GM19397 (cell line): ENCODE data around the gene TPCN1.

ENCODE experiments used
- ATAC-seq: cut with Tn5 transposase; IDR thresholded peaks from one replicate; pipeline ENCODE4 v1.9.1; 2021; ENCODE audit warnings: mild to moderate bottlenecking, moderate library complexity; ENCODE audit not compliant: unreplicated experiment

The TPCN1 gene

DNA sequence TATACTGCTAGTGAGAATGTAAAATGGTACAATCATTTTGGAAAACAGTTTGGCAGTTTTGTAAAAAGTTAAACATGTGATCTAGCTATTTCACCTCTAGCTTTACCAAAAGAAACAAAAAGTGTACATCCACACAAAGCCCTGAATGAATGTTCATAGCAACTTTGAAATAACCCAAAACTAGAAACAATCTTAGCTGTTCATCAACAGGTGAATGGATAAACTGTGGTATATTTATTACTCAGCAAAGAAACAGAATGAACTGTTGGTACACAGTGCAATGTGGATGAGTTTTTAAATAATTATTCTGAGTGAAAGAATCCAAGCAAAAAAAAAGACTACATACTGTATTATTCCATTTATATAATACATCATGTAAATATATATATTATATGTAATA lies 36.3 kb downstream of the TPCN1 start:
- ATAC-seq: no peak

DNA sequence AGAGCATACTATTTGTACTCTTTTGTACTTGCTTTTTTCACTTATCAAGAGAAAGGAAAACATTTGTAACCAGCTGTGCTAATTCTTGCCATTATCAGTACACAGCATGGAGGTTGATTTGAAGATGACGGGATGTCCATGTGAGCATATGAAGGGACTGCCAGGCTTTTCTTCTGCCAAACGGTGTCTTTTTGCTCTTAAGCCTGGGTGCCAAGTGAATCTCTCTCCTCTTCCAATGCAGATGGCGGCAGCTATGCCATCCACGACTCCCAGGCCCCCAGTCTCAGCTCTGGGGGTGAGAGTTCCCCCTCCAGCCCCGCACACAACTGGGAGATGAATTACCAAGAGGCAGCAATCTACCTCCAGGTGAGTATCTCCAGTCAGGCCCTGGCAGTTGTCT lies 38.9 kb downstream of the TPCN1 start:
- ATAC-seq: no peak

DNA sequence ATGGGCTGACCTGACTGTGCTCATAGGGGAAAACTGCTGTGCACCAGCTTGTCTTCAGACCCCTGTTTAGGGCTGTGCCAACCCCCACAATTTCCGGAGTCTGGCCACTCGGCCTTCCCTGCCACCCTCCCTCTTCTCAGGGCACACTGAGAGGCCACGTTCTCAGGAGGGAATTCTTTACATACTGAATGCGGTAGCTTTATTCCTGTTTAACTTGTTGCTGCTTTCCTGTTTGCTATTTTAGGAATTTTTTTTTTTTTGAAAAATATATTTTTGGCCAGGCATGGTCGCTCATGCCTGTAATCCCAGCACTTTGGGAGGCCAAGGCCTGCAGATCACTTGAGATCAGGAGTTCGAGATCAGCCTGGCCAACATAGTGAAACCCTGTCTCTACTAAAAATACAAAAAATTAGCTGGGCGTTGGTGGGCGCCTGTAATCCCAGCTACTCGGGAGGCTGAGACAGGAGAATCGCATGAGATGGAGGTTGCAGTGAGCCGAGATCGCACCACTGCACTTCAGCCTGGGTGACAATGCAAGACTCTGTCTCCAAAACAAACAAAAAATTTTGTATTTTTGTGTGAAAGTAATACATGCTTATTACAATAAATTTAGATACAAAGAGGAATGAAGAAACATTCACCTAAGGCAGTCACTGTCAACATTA lies 39.5 kb downstream of the TPCN1 start:
- ATAC-seq: no peak

DNA sequence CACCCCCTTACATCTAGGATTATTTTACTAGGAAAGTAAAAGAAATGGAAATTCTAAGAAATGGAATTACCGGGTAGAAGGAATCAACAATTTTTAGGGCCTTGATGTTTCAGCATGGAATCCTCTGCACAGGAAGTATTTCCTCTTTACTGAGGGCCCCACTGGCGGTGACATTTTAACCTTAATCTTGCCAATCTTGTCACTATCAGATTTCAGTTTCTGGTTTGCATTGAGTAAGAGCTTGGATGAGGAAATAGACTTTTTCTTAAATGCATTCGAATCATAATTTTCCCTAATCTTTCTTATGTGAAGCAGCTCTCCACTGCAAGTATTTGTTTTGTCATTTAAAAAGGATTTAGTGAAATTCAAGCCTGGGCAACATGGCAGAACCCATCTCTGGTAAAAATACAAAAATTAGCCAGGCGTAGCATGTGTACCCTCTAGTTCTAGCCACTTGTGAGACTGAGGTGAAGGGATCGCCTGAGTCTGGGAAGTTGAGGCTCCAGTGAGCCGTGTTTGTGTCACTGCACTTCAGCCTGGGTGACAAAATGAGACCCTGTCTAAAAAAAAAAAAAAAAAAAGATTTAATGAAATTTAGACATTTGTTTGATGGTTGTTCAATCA lies 40.7 kb downstream of the TPCN1 start:
- ATAC-seq: no peak

DNA sequence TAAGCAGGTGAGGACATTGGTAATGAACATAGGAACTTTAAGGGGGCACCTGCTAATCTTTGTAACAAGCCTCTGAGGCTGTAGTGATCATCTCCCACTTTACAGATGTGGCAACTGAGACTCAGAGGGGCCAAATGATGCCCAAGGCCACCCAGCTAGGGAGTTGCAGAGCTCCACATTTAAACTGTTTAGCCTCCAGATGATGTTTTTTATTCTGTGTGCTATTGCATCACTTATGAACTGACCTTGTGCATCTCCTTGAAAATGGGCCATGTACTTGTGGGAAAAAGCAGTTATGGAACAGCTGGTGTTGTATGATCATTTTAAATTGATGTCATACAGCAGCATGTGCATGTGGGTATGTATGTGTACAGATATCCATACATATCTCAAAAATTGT lies 41.4 kb downstream of the TPCN1 start:
- no peak for ATAC-seq

DNA sequence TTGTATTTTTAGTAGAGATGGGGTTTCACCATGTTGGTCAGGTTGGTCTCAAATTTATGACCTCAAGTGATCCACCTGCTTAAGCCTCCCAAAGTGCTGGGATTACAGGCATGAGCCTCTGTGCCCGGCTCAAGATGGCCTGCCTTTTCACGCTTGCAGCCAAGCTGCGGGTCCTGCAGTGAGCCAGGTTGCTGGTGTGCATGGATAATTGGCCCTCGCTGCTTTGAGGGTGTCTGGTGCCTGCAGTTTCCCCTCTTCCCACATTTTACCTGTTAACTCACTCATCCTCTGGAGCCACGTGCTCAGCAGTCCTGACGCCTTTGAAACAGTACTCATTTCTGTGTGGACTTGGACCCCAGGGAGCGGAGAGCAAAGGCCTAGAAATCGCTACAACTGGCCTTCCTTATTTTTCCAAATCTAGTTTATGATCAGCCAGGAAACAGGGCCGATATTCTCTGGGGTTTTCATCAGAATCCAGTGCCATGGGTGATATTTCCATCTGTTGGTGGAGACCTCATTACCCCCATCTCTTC lies 42.2 kb downstream of the TPCN1 start:
- ATAC-seq: no peak

DNA sequence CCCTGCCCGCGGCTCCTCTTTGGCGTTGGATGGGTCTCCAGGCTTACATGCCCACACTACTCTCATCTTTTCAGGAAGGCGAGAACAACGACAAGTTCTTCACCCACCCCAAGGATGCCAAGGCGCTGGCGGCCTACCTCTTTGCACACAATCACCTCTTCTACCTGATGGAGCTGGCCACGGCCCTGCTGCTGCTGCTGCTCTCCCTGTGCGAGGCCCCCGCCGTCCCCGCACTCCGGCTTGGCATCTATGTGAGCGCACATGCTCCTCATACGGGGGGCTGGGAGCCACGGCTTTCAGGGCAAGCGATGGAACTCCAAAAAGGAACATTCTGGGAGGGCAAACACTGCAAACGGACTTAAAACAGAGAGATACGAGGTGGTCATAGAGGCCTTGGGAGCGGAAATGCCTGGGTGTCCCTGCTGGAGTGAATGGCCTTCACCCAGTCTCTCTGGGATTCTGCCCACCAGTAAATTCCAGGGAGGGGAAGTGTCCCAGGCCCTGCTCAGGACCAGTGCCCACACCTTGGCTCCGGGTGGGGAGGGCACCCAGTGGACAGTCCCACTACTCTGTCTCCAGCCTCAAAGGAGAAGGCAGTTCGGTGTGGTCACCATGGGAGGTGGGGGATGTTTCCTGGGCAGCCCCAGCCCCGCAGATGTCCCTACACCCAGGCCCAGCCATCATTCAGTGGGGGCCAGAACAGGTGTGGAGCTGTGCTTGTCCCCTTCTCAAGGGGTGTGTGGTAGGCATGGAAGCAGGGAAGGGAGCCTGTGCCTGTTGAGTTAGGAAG lies 45.0 kb downstream of the TPCN1 start:
- no peak for ATAC-seq

DNA sequence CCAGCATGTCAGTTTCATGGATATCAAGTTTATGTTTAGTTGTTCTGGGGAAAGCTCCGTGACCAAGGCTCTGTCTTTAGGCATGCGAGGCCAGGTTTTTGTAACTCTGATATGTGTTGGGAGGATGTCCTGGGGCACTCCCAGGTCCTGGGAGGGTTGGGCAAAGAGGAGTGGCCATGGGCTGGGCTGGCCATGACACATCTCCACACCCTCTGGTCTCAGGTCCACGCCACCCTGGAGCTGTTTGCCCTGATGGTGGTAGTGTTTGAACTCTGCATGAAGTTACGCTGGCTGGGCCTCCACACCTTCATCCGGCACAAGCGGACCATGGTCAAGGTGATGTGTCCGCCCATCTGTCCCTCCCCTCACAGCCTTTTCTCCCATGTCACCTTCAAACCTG lies 46.4 kb downstream of the TPCN1 start:
- ATAC-seq: no peak

DNA sequence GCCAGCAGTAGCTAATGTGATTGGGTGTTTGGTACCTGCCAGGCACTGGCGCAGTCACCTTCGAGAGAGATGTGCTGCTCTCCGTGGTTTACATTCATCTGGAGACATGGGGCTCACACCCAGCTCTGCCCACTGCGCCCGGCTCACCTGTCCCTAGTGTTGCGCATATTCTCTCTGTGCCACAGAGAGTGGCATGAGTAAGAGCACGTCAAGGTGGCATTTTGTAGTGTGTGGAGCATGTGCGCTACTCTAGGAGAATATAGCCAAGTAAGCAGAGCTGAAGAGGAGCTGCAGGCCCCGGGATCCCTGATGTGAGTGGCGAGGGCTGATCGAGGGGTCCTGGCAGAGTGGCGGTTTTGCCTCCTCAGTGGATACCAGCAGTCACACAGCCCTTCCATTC lies 46.9 kb downstream of the TPCN1 start:
- ATAC-seq: no peak

DNA sequence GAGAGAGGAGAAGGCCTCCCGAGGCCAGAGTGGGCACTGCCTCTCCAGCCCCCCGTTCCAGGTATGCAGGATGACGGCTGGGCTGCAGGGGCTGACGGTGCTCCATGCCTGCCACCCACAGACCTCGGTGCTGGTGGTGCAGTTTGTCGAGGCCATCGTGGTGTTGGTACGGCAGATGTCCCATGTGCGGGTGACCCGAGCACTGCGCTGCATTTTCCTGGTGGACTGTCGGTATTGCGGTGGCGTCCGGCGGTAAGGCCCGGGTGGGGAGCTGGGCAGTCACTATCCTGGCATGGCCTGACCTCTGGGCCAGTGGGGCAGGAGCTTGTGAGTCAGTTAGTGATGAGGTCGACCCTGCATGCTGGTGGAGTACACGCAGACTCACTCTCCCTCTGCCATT lies 47.4 kb downstream of the TPCN1 start:
- no peak for ATAC-seq

DNA sequence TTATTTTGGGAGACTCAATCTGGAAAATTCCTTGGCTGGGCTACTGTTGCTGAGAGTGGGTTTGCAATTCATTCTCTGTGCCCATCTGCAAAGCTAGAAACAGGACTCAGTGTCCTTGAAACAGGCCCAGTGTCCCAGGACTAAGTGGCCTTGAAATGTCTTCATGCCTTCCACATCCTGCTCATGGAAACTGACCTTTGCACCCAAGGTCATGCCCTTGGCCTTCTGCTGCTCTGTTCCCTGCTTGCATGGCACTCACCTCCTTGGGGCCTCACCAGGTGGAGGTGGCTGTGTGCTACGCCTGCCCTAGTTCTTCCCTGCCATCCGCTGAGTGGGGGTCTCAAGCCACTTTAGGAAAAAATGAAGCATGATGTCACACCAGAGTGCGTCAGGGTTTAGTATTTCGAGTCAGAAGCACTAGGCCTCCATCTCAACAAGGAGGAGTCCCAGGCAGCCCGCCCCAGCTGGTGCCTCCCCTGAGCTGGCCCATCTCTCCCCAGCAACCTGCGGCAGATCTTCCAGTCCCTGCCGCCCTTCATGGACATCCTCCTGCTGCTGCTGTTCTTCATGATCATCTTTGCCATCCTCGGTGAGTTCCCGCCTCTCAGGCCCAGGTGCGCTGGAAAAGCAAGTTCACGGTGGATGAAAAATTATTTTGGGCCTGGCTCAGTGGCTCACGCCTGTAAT lies 48.1 kb downstream of the TPCN1 start:
- no peak for ATAC-seq

DNA sequence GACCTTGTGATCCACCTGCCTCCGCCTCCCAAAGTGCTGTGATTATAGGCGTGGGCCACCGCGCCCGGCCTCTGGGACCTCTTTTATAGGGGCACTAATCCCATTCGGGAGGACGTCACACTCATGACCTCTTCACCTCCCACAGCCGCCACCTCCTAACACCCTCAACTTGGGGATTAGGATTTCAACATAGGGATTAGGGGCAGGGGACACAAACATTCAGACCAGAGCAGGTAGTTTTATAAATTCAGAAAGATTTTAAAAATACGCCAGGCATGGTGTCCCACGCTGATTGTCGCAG lies 49.4 kb downstream of the TPCN1 start:
- ATAC-seq: no peak

DNA sequence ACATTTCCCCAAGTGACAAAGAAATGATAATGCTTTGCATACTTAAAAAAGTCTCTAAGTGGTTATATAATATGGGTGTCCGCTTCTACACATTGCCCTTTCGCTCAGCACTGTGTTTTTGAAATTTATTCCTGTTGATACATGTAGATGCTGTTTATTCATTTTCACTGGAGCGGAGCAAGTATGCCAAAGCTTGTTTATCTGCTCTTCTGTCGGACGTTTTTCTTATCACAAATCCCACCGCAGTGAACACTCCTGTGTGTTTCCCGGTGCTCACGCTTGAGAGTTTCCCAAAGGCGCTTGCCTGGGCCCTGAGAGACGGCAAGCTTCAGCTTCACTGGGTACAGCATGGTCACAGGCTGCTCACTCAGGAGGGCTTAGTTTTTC lies 50.2 kb downstream of the TPCN1 start:
- no peak for ATAC-seq

DNA sequence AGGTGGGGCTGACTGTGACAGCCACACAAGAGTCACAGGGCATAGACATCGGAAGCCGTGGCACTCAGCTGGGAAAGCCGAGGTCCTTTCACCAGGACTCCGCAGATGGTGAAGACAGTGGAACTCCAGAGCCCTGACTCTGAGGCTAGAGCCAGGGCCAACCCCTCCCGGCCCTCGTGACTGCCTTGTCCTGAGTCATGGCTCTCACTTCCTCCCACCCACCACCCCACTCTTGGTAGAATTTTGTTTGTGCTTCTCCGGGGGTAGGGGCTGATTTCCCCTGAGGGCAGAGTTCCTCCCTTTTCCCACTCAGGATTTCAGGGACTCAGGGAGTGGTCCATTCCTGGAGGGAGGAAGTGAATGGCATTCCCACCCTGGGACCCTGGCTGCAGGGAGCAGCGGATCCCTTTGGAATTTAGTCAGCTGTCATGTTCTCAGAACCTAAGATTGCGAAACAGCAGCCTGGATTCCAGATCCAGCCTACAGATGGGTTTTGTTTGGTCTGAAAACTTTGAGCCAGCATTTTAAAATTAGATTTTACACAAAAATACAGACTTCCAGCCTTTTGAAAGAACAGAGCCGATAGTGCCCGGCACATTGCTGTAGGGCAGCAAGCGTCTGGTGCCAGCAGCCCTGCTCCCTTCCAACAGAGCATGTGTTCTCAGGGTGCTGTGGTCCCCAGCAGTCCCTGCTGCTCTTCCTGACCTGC lies 50.7 kb downstream of the TPCN1 start:
- no peak for ATAC-seq

DNA sequence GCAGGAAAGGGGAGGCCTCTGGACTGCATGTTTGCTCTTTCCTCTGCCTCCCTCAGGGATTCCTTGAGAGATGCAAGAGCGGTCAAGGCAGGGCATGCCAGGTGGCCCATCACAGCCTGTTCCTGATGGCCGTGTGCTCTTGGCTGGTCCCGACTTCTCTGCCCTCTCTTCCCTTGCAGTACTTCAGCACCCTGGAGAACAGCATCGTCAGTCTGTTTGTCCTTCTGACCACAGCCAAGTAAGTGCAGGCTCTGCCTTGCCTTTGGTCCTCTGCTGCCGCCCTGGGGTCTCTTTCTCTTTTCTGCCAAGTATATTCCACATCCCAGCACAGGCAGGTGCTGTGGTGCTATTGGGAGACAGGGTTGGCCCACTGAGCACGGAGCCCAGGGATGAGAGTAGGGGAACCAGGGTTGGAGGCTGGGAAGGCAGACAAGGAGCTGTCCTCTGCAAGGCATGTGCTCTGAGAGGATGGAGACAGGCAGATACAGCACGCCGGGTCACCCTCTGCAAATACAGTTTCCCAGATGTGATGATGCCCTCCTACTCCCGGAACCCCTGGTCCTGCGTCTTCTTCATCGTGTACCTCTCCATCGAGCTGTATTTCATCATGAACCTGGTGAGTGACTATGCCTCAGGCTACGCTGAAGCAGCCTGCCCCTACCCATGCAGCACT lies 51.9 kb downstream of the TPCN1 start:
- no peak for ATAC-seq

DNA sequence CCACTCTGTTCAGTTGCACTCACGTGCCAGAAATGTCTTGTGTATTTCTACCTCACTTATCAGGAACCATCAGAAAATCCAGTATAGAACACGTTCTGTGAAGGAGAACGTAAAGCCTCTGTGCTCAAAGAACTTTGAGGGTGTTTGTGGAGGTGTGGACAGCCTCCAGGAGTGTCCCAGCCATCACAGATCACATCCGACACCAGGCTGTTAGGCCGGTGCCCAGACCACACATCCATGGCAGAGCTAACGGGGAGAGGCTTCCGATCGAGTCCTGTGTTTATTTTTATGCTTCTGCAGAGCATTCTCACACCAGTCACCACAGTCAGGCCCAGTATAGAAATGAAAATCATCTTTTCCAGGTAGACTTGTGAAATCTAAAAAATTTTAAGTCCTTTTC lies 53.6 kb downstream of the TPCN1 start:
- no peak for ATAC-seq

DNA sequence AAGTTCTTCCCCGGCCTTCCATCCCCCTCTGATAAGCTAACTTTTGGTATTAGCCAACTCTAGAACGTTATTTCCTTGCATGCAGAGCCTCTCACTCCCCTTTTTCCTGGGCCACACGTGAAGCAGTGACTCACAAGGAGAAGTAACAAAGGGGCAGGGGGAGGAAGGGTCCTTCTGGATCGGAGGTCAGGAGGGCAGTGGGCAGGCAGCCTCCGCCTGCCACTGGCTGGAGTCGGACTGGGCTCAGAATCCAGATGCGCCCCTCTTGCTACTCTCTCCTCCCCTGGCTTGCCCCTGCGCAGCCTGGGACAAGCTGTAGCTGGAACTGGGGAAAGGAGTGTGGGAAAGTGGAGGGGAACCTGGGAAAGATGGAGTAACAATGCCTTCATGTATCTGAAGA lies 55.0 kb downstream of the TPCN1 start:
- no peak for ATAC-seq

DNA sequence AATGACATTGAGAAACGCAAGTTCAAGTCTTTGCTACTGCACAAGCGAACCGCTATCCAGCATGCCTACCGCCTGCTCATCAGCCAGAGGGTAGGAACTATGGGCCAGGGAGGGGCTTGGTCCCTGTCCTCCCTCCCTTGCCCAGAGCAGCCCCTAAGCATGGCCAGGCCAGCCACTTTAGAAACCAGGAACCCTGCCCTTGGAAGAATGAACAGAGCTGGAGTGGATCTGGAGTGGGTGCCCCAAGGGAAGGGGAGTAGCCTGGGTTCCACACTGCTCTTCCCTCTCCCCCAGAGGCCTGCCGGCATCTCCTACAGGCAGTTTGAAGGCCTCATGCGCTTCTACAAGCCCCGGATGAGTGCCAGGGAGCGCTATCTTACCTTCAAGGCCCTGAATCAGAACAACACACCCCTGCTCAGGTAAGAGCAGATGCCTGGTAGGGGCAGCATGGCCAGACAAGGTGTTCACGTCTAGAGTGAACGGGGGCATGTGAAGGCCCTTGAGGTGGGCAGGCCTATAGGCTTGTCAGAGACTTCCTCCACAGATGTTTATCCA lies 55.8 kb downstream of the TPCN1 start:
- no peak for ATAC-seq

DNA sequence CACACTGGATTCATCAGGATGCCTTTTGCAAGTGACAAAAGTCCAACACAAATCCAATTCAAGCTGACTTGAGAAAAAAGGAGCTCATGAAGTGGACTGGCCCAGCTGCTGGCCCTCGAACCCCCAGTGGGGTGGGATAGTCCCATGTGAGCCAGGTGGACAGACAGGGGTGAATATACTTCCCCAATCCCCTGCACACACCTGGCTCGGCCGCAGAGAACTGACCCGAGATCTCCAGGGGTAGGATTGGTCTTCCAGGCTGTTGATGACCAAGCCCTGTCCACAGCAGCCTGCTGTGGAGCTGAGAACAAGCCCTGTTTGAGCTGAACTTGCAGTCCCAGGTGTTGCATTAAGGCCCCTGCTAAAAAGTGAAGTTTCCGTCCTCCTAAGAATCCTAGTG lies 56.2 kb downstream of the TPCN1 start:
- no peak for ATAC-seq

DNA sequence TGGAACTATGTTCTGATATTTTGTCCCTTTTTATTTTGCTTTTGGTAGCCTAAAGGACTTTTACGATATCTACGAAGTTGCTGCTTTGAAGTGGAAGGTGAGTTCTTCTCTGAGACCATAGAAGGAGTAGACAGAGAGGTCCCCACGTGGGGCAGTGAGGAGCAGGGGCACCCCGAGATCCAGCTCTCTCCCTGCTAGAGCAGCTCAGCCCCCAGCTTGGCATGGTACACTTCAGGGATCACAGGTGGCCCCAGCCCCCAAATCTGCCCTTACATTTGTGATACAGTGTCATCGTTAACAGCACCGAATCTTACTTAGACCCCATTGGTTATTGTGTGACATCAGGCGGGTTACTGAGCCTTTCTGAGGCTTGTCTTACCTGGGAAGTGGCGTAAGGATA lies 56.9 kb downstream of the TPCN1 start:
- no peak for ATAC-seq
